Gastroesophageal sphincter (tissue), 4 donors: ENCODE results near the gene C19orf38. TPM values are rescaled to one million over a fixed set of nuclear protein-coding genes. Genes with fewer than 3 reads are reported as not detected.
A peak's percentile ranks its signal among the peaks of the same experiment; 100 is the strongest.
"Not testable (repeated sequence)": the region's sequence is repeated elsewhere in the genome, so short reads cannot be mapped to it uniquely, and the experiment has no call there.

Experiments used
- ATAC-seq: fragments of 150-250 bp; one replicate; pipeline ENCODE4 v1.9.1; 2016; ENCODE audit warnings: mild to moderate bottlenecking, moderate library complexity
- H3K27ac ChIP-seq, 4 donors: fragments of 200-600 bp; sonication (generic) in 3 of 4; 1 replicate in 3 of 4; 2 replicates in 1 of 4; pipeline ENCODE4 v1.5.1; 2016 to 2019
- H3K27me3 ChIP-seq: fragments of 200-600 bp; sonication (generic); one replicate; pipeline ENCODE4 v1.5.1; 2019
- H3K36me3 ChIP-seq, 2 donors: fragments of 200-600 bp; sonication (generic); one replicate each; pipeline ENCODE4 v1.5.1; 2019; ENCODE audit warnings: control low read depth in 1 of 2
- H3K4me1 ChIP-seq, 3 donors: fragments of 200-600 bp; sonication (generic); 1 replicate in 2 of 3; 2 replicates in 1 of 3; pipeline ENCODE4 v1.5.1; 2016 to 2019; ENCODE audit warnings: control low read depth in 2 of 3
- H3K4me3 ChIP-seq, 2 donors: fragments of 200-600 bp; sonication (generic); one replicate each; pipeline ENCODE4 v1.5.1; 2019; ENCODE audit warnings: mild to moderate bottlenecking in 1 of 2, moderate library complexity in 1 of 2
- H3K9me3 ChIP-seq, 3 donors: fragments of 200-600 bp; sonication (generic); one replicate each; pipeline ENCODE4 v1.5.1; 2017 to 2019; ENCODE audit warnings: control low read depth in 2 of 3
- EP300 ChIP-seq: sonication (generic); formaldehyde crosslinking; IDR thresholded peaks from one replicate; pipeline ENCODE4 v1.6.1; 2017; ENCODE audit warnings: antibody characterized with exemption, mild to moderate bottlenecking
- POLR2A ChIP-seq, 2 donors: fragments of 450-650 bp; IDR thresholded peaks; one replicate each; pipeline ENCODE4 v1.6.1; 2017; ENCODE audit warnings: antibody characterized with exemption in 2 of 2, mild to moderate bottlenecking in 2 of 2, moderate library complexity in 1 of 2
- POLR2AphosphoS5 ChIP-seq: sonication (generic); formaldehyde crosslinking; IDR thresholded peaks from one replicate; pipeline ENCODE4 v1.6.1; 2017; ENCODE audit warnings: antibody characterized with exemption
- WGBS, 2 donors: methylation state at CpG; one replicate each; pipeline ENCODE4 v1.1.5; 2018; ENCODE audit warnings: low coverage in 1 of 2; 5-methylcytosine and 5-hydroxymethylcytosine counted together
- total RNA-seq, 4 donors: library from RNA; depleted of rRNA; stranded (reverse); fragments of >200 nt; gene quantifications; one replicate each; pipeline ENCODE4 v1.1.0, GENCODE V29; 2016
- TF ChIP-seq, protein P1 (sequence below), 4 experiments: fragments of 200-600 bp in 2 of 4; fragments of 450-650 bp in 2 of 4; sonication (generic) in 1 of 4; IDR thresholded peaks; one replicate each; pipeline ENCODE4 v1.5.1; 2017 to 2019; ENCODE audit warnings: antibody characterized with exemption in 4 of 4, mild to moderate bottlenecking in 2 of 4, moderate library complexity in 2 of 4

C19orf38 gene
- total RNA-seq, 4 donors from 2014 or later = 0.89 to 3.1 (median 2.1) TPM; not detected in 1

DNA sequence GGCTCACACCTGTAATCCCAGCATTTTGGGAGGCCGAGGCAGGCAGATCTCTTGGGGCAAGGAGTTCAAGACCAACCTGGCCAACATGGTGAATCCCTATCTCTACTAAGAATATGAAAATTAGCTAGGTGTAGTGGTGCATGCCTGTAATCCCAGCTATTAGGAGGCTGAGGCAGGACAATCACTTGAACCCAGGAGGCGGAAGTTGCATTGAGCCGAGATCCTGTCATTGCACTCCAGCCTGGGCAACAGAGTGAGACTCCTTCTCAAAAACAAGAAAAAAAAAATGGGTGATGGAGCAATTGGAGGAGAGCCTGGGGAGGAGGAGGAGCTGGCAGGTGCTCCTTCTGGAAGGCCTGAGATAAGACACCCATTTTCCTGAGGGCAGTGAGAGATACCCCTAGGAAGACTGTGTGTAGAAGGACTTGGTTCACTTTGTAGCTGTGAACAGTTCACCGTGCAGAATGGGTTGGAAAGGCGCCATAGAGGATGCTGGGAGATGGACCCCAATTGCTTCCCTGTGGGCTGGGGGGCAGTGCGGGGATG is 14.4 kb downstream of the C19orf38 start:
- Histone ChIP-seq H3K9me3 (no peaks in the 10 kb centered on the region), H3K4me3 (no peak overlapping the region), H3K27me3 (no peaks in the 10 kb centered on the region), H3K27ac (no peak overlapping the region), H3K4me1 (peaks cover 0 to 10% (median 0%) of the 10 kb centered on the region in 3 donors), H3K36me3 (no peaks in the 10 kb centered on the region)
- ATAC-seq = no peak
- 83% methylated on average over 5 of the region's 6 CpGs; no CpG with 5 or more reads in 1 of the 2 donors for WGBS, 2 donors
- TF ChIP-seq POLR2A (IDR thresholded peaks at IDR 0.05) = no peak

GRCh38 chr19:10863107-10863717 is 15.0 kb downstream of the C19orf38 start:
- no peaks in the 10 kb centered on the region for H3K9me3 ChIP-seq
- H3K36me3 ChIP-seq = no peaks in the 10 kb centered on the region
- WGBS, 2 donors = 73 to 77% methylated on average over 5 to 13 of the region's 18 CpGs
- no peak overlapping the region for H3K4me3 ChIP-seq
- H3K27me3 ChIP-seq = no peaks in the 10 kb centered on the region
- peak; percentile 29 for ATAC-seq
- no peak overlapping the region for H3K27ac ChIP-seq
- H3K4me1 ChIP-seq = peaks cover 0 to 10% (median 0%) of the 10 kb centered on the region in 3 donors
- TF ChIP-seq, protein P1, sequence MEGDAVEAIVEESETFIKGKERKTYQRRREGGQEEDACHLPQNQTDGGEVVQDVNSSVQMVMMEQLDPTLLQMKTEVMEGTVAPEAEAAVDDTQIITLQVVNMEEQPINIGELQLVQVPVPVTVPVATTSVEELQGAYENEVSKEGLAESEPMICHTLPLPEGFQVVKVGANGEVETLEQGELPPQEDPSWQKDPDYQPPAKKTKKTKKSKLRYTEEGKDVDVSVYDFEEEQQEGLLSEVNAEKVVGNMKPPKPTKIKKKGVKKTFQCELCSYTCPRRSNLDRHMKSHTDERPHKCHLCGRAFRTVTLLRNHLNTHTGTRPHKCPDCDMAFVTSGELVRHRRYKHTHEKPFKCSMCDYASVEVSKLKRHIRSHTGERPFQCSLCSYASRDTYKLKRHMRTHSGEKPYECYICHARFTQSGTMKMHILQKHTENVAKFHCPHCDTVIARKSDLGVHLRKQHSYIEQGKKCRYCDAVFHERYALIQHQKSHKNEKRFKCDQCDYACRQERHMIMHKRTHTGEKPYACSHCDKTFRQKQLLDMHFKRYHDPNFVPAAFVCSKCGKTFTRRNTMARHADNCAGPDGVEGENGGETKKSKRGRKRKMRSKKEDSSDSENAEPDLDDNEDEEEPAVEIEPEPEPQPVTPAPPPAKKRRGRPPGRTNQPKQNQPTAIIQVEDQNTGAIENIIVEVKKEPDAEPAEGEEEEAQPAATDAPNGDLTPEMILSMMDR (IDR thresholded peaks at IDR 0.05) = no peak
- TF ChIP-seq EP300 (no peak), POLR2A (IDR thresholded peaks at IDR 0.05) (no peak), POLR2AphosphoS5 (no peak)

DNA sequence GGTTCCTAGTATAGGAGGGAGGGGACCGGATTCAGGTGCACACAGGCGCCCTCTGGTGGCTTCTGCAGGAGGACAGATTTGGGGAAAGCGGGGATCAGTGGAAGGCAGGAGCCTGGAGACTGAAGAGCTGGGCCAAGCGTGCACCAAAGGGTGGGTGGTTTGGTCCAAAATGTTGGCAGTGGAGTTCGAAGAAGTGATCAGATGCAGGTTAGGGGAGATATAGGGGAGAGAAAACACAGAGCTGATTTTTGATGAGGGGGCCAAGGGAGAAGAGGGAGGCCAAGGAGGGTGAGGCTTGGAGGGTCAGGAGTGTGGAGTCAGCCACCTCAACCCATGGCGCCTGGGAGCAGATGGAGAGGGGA is 16.3 kb downstream of the C19orf38 start:
- Histone ChIP-seq H3K4me1 (peaks cover 0 to 10% (median 0%) of the 10 kb centered on the region in 3 donors), H3K9me3 (no peaks in the 10 kb centered on the region), H3K27ac (peak overlapping the region in 2 of 4 donors; percentile 14 to 49), H3K27me3 (no peaks in the 10 kb centered on the region), H3K36me3 (no peaks in the 10 kb centered on the region), H3K4me3 (no peak overlapping the region)
- ATAC-seq = peak; percentile 83
- WGBS, 2 donors = 10 to 20% methylated on average over 3 to 6 of the region's 6 CpGs
- TF ChIP-seq, protein P1 (IDR thresholded peaks at IDR 0.05) = peak in 3 of 4 experiments; percentile 81 to 91 (median 82)
- TF ChIP-seq POLR2A (IDR thresholded peaks at IDR 0.05) = no peak

DNA sequence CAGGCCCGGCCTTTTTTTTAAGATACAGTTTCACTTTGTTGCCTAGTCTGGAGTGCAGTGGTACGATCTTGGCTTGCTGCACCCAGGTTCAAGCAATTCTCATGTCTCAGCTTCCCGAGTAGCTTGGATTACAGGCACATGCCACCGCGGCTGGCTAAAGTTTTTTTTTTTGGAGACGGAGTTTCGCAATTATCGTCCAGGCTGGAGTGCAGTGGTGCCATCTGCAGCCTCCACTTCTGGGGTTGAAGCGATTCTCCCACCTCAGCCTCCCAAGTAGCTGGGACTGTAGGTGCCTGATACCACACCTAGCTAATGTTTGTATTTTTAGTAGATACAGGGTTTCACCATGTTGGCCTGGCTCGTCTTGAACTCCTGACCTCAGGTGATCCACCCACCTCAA is 18.3 kb downstream of the C19orf38 start:
- Histone ChIP-seq H3K9me3 (no peaks in the 10 kb centered on the region), H3K27ac (no peak overlapping the region), H3K36me3 (no peaks in the 10 kb centered on the region), H3K4me3 (no peak overlapping the region), H3K27me3 (no peaks in the 10 kb centered on the region), H3K4me1 (peaks cover 0 to 17% (median 0%) of the 10 kb centered on the region in 3 donors)
- WGBS, 2 donors = 83 to 93% methylated on average over 3 to 6 of the region's 10 CpGs
- no peak for ATAC-seq
- TF ChIP-seq, protein P1 (IDR thresholded peaks at IDR 0.05) = no peak
- TF ChIP-seq POLR2AphosphoS5 (no peak), EP300 (no peak), POLR2A (IDR thresholded peaks at IDR 0.05) (no peak)

DNA sequence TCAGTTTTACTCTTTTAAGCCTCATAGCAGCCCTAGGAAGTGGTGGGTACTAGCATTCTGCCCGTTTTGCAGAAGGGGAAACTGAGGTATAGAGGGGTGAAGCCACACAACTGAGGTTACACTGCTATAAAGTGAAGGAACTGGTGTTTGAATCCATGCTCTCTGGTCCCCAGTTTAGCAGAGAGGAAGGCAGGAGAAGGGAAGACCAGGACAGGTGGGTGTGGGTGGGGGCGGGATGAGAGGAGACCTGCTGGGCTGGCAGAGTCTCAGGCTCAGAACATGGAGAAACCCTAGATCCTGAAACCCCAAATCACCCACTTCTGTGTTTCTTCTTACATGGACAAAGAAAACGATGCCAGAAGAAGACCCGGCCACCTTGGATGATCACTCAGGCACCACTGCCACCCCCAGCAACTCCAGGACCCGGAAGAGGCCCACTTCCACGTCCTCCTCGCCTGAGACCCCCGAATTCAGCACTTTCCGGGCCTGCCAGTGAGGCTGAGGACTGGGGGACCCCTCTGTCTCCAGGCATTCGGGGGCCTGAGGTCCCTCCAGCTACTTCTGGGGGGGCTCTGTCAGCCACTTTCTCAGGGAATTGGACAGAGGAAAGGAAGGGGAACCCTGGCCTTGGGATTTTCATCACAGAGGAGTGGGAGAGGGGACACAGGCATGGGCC is 20.8 kb downstream of the C19orf38 start:
- Histone ChIP-seq H3K4me1 (peaks cover 0 to 36% (median 10%) of the 10 kb centered on the region in 3 donors), H3K27ac (no peak overlapping the region), H3K36me3 (no peaks in the 10 kb centered on the region), H3K27me3 (no peaks in the 10 kb centered on the region), H3K9me3 (no peaks in the 10 kb centered on the region), H3K4me3 (no peak overlapping the region)
- no peak for ATAC-seq
- 83 to 89% methylated on average over 1 to 3 of the region's 10 CpGs for WGBS, 2 donors
- no peak for TF ChIP-seq EP300
- no peak for TF ChIP-seq POLR2A (IDR thresholded peaks at IDR 0.05)
- no peak for TF ChIP-seq POLR2AphosphoS5
- TF ChIP-seq, protein P1 (IDR thresholded peaks at IDR 0.05) = no peak

DNA sequence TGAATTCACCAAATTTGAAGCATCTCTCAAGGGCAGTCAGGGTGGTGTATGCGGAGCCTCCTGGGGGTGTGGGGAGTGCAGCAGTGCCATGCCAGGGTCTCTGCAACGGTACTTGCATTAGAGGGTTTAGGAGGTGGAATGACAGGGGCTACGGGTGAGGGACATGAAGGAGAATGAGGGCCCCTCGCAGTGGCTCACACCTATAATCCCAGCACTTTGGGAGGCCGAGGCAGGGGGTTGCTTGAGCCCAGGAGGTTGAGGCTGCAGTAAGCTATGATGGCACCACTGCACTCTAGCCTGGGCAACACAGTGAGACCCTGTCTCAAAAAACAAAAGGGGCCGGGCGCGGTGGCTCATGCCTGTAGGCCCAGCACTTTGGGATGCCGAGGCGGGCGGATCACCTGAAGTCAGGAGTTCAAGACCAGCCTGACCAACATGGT is 21.7 kb downstream of the C19orf38 start:
- ATAC-seq, H3K9me3 ChIP-seq, H3K27ac ChIP-seq, H3K4me3 ChIP-seq, H3K27me3 ChIP-seq, H3K36me3 ChIP-seq: not testable (repeated sequence)
- H3K4me1 ChIP-seq = peaks cover 0 to 36% (median 10%) of the 10 kb centered on the region in 3 donors
- WGBS, 2 donors = 67 to 81% methylated on average over 1 to 7 of the region's 11 CpGs
